ENCODE data around the gene OXLD1. TPM values are rescaled to one million over a fixed set of nuclear protein-coding genes. Genes with fewer than 3 reads are reported as not detected.

Gene OXLD1
- total and polyA plus RNA-seq, 12 donors, result 3.7 to 166 (median 51.5) TPM

- H3K4me1 ChIP-seq (replicated peaks in 1 of 2), result peaks cover 5 to 10% of the 10 kb centered on the region in 2 donors
- intact Hi-C loops (cut with DNase I), result no loop called here
- peaks cover 0 to 96% of the 10 kb centered on the region in 2 donors for H3K36me3 ChIP-seq (replicated peaks in 1 of 2)
- WGBS, 4 donors, result 90 to 91% (median 91%) methylated on average over 14 to 18 of the region's 18 CpGs
- H3K27ac ChIP-seq, result no peak overlapping the region
- no peak for TF ChIP-seq CTCF (IDR thresholded peaks at IDR 0.05)
- no peak for TF ChIP-seq POLR2A (IDR thresholded peaks at IDR 0.05)
- DNase-seq, result no peak
- H3K4me3 ChIP-seq, result no peak overlapping the region
- H3K27me3 ChIP-seq, result no peaks in the 10 kb centered on the region
- no peaks in the 10 kb centered on the region for H3K9me3 ChIP-seq (replicated peaks in 1 of 3)
Measured at GRCh38 chr17:81690066-81690465, 23.7 kb upstream of the OXLD1 start.

- intact Hi-C loops (cut with DNase I), result no loop called here
- Histone ChIP-seq H3K36me3 (replicated peaks in 1 of 2) (peaks cover 0 to 82% of the 10 kb centered on the region in 2 donors), H3K4me1 (replicated peaks in 1 of 2) (peaks cover 12 to 18% of the 10 kb centered on the region in 2 donors), H3K27ac (no peak overlapping the region), H3K9me3 (replicated peaks in 1 of 3) (no peaks in the 10 kb centered on the region), H3K27me3 (no peaks in the 10 kb centered on the region), H3K4me3 (no peak overlapping the region)
- no peak for DNase-seq
- TF ChIP-seq CTCF (IDR thresholded peaks at IDR 0.05) (no peak), POLR2A (IDR thresholded peaks at IDR 0.05) (no peak)
- WGBS, 4 donors, result 88 to 96% (median 91%) methylated on average over 10 to 14 of the region's 14 CpGs
Measured at GRCh38 chr17:81688616-81689015, 22.2 kb upstream of the OXLD1 start.

- Histone ChIP-seq H3K4me3 (no peak overlapping the region), H3K27me3 (no peaks in the 10 kb centered on the region), H3K4me1 (replicated peaks in 1 of 2) (peaks cover 13 to 19% of the 10 kb centered on the region in 2 donors), H3K27ac (no peak overlapping the region), H3K9me3 (replicated peaks in 1 of 3) (no peaks in the 10 kb centered on the region), H3K36me3 (replicated peaks in 1 of 2) (peaks cover 0 to 75% of the 10 kb centered on the region in 2 donors)
- no peak for TF ChIP-seq POLR2A (IDR thresholded peaks at IDR 0.05)
- TF ChIP-seq CTCF (IDR thresholded peaks at IDR 0.05), result no peak
- 90 to 93% (median 91%) methylated on average over 27 to 41 of the region's 41 CpGs for WGBS, 4 donors
- intact Hi-C loops (cut with DNase I), result no loop called here
- no peak for DNase-seq
Measured at GRCh38 chr17:81687770-81688541, 21.6 kb upstream of the OXLD1 start.

GRCh38 chr17:81686614-81687013, 20.2 kb upstream of the OXLD1 start:
- WGBS, 4 donors, result 82 to 91% (median 89%) methylated on average over 11 to 20 of the region's 20 CpGs
- H3K9me3 ChIP-seq (replicated peaks in 1 of 3), result no peaks in the 10 kb centered on the region
- TF ChIP-seq CTCF (IDR thresholded peaks at IDR 0.05) (no peak), POLR2A (IDR thresholded peaks at IDR 0.05) (no peak)
- H3K4me3 ChIP-seq, result no peak overlapping the region
- intact Hi-C loops (cut with DNase I), result no loop called here
- DNase-seq, result no peak
- no peak overlapping the region for H3K27ac ChIP-seq
- H3K27me3 ChIP-seq, result no peaks in the 10 kb centered on the region
- peaks cover 18 to 29% of the 10 kb centered on the region in 2 donors for H3K4me1 ChIP-seq (replicated peaks in 1 of 2)
- peaks cover 0 to 62% of the 10 kb centered on the region in 2 donors for H3K36me3 ChIP-seq (replicated peaks in 1 of 2)

Data from adrenal gland (tissue), 12 donors.